ENCODE measurements around the gene NUP214.

NUP214 gene

DNA sequence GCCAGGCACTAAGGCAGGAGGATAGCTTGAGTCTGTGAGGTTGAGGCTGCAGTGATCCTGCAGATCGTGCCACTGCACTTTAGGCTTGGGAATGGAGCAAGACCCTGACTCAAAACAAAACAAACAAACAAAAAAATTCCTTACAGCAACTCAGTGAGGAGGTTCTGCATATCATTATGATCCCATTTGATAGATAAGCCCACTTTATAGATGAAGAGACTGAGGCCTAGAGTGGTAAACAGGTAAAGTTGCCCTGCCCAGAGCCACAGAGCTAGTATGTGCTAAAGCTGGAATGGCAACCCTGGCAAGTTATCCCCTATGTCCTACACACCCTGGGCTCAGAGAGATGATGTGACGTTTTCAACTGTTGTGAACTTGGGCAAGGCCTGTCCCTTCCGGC lies 21.9 kb upstream of the NUP214 start:
- Histone ChIP-seq H3K27me3 (ENCODE audit: control insufficient read depth, low read length) (peaks cover 11% of the 10 kb centered on the region; the same call in 1 of the 2 replicates), H3K4me3 (ENCODE audit: low read length) (no peak overlapping the region), H3K4me2 (ENCODE audit: low read length) (no peak overlapping the region), H3K36me3 (ENCODE audit: control insufficient read depth, low read length) (no peaks in the 10 kb centered on the region), H3K79me2 (ENCODE audit: control insufficient read depth, low read length) (no peaks in the 10 kb centered on the region), H3K9me3 (ENCODE audit: control insufficient read depth, insufficient read depth, low read length) (no peaks in the 10 kb centered on the region), H3F3A (ENCODE audit: control insufficient read depth, insufficient read depth) (no peaks in the 10 kb centered on the region), H3K4me1 (ENCODE audit: control insufficient read depth, low read length) (no peaks in the 10 kb centered on the region), H3K9me2 (replicated peaks; ENCODE audit: control insufficient read depth, low read length) (no peaks in the 10 kb centered on the region), H4K20me1 (ENCODE audit: control insufficient read depth, insufficient read depth, low read depth, low read length) (no peaks in the 10 kb centered on the region), H3K27ac (ENCODE audit: low read depth, low read length) (no peak overlapping the region)
- TF ChIP-seq, protein P1, sequence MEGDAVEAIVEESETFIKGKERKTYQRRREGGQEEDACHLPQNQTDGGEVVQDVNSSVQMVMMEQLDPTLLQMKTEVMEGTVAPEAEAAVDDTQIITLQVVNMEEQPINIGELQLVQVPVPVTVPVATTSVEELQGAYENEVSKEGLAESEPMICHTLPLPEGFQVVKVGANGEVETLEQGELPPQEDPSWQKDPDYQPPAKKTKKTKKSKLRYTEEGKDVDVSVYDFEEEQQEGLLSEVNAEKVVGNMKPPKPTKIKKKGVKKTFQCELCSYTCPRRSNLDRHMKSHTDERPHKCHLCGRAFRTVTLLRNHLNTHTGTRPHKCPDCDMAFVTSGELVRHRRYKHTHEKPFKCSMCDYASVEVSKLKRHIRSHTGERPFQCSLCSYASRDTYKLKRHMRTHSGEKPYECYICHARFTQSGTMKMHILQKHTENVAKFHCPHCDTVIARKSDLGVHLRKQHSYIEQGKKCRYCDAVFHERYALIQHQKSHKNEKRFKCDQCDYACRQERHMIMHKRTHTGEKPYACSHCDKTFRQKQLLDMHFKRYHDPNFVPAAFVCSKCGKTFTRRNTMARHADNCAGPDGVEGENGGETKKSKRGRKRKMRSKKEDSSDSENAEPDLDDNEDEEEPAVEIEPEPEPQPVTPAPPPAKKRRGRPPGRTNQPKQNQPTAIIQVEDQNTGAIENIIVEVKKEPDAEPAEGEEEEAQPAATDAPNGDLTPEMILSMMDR (IDR thresholded peaks at IDR 0.05; ENCODE audit: low read depth, low read length, poor library complexity, severe bottlenecking), result no peak
- no peak for TF ChIP-seq EZH2phosphoT487 (IDR thresholded peaks at IDR 0.05; ENCODE audit: borderline replicate concordance, low read length)

DNA sequence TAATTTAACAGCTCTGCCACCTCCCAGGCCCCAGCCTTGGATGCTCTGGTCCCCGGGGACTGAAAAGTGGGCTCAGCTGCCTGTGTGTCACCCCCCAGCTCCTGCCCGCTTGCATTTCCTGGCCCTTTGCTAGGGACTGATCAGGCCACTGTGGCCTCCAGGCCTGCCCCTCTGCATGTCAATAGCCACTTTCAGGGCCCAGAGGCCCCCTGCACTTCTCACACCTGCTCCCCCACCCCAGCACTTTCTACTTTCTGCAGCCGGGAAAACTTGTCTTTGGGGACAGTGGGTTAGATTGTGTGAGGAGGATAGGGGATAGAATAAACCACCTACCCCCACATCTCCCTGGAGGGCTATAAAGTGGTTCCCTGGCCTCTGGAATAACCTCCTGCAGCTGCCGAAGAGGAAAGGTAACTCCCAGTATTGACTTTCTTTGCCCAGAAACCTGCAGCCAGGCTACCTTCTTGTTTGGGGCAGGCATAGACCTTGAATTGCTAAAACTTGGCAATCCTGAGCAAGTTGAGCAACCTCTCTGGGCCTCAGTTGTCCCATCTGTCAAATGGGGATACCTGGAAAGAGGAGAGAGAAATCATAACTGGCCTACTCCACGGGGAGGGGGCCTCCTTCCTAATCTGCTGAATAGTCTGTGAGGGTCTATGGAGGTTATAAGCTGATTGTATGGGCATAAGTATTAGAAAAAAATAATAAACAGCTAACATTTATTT lies 21.2 kb upstream of the NUP214 start:
- no peak overlapping the region for H3K4me3 ChIP-seq (ENCODE audit: low read length)
- peaks cover 7% of the 10 kb centered on the region; the same call in 1 of the 2 replicates for H3K27me3 ChIP-seq (ENCODE audit: control insufficient read depth, low read length)
- H3K27ac ChIP-seq (ENCODE audit: low read depth, low read length), result no peak overlapping the region
- no peak overlapping the region for H3K4me2 ChIP-seq (ENCODE audit: low read length)
- no peaks in the 10 kb centered on the region for H3K9me2 ChIP-seq (replicated peaks; ENCODE audit: control insufficient read depth, low read length)
- no peaks in the 10 kb centered on the region for H3K4me1 ChIP-seq (ENCODE audit: control insufficient read depth, low read length)
- no peaks in the 10 kb centered on the region for H3K36me3 ChIP-seq (ENCODE audit: control insufficient read depth, low read length)
- H4K20me1 ChIP-seq (ENCODE audit: control insufficient read depth, insufficient read depth, low read depth, low read length), result no peaks in the 10 kb centered on the region
- no peaks in the 10 kb centered on the region for H3K9me3 ChIP-seq (ENCODE audit: control insufficient read depth, insufficient read depth, low read length)
- TF ChIP-seq EZH2phosphoT487 (IDR thresholded peaks at IDR 0.05; ENCODE audit: borderline replicate concordance, low read length), result no peak
- TF ChIP-seq, protein P1 (IDR thresholded peaks at IDR 0.05; ENCODE audit: low read depth, low read length, poor library complexity, severe bottlenecking), result no peak
- no peaks in the 10 kb centered on the region for H3F3A ChIP-seq (ENCODE audit: control insufficient read depth, insufficient read depth)
- H3K79me2 ChIP-seq (ENCODE audit: control insufficient read depth, low read length), result no peaks in the 10 kb centered on the region

DNA sequence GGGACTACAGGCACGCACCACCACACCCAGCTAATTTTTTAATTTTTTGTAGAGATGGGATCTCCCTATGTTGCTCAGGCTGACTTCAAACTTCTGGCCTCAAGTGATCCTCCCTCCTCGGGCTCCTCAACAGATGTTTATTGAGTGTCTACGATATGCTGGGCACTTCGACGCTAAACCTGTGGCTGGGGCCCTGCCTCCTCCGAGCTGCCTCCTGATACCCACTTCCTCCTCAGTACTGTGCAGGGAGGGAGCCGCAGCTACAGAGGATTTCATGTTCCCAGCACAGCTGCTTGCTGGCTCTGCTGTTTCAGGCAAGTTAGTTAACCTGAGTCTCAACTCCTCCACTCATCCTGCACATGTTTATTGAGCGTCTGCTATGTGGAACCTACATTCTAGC lies 19.4 kb upstream of the NUP214 start:
- H3K27me3 ChIP-seq (ENCODE audit: control insufficient read depth, low read length), result peaks cover 7% of the 10 kb centered on the region; the same call in 1 of the 2 replicates
- no peak for TF ChIP-seq EZH2phosphoT487 (IDR thresholded peaks at IDR 0.05; ENCODE audit: borderline replicate concordance, low read length)
- TF ChIP-seq, protein P1 (IDR thresholded peaks at IDR 0.05; ENCODE audit: low read depth, low read length, poor library complexity, severe bottlenecking), result no peak
- no peaks in the 10 kb centered on the region for H3K36me3 ChIP-seq (ENCODE audit: control insufficient read depth, low read length)
- no peaks in the 10 kb centered on the region for H3K79me2 ChIP-seq (ENCODE audit: control insufficient read depth, low read length)
- no peak overlapping the region for H3K27ac ChIP-seq (ENCODE audit: low read depth, low read length)
- H3F3A ChIP-seq (ENCODE audit: control insufficient read depth, insufficient read depth), result no peaks in the 10 kb centered on the region
- no peaks in the 10 kb centered on the region for H3K9me2 ChIP-seq (replicated peaks; ENCODE audit: control insufficient read depth, low read length)
- no peak overlapping the region for H3K4me2 ChIP-seq (ENCODE audit: low read length)
- no peaks in the 10 kb centered on the region for H3K4me1 ChIP-seq (ENCODE audit: control insufficient read depth, low read length)
- no peaks in the 10 kb centered on the region for H3K9me3 ChIP-seq (ENCODE audit: control insufficient read depth, insufficient read depth, low read length)
- H3K4me3 ChIP-seq (ENCODE audit: low read length), result no peak overlapping the region
- H4K20me1 ChIP-seq (ENCODE audit: control insufficient read depth, insufficient read depth, low read depth, low read length), result no peaks in the 10 kb centered on the region
